ENCODE results near the gene P2RY12.
A peak's percentile ranks its signal among the peaks of the same experiment; 100 is the strongest.

P2RY12 gene

DNA sequence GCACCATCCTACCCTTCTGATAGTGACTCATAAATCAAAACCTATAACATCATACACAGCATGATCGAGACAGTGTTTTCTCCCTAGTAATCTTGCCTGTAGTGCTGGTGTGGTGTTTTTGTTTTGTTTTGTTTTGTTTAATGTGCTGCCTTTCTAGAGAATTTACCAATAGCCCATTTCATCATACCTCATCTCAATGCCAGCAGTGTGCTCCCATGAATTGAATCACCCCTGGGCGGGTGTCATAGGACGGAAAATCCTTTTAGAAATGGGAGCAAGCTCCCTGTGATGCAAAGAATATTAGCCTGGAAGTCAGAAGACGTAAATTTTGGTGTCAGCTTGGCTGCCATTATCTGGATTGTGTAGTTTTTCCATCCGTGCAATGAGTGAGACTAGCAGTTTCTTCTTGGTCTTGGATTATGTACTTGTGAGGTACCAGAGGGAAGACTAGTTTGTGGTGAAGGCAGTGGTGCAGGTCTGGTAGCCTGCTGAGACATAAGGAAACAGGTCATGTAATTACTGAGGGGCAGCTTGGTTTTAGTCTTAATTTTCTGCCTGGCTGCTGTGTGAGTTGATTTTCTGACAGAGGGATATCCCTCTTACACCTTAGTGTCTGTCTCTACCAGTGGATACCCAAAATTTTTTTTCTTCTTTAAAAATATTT is 46.4 kb upstream of the P2RY12 start:
- Histone ChIP-seq H3K4me1 (ENCODE audit: insufficient read depth, low read length, poor library complexity, severe bottlenecking) (peaks cover 20% of the 10 kb centered on the region), H3K36me3 (ENCODE audit: insufficient read depth, low read length) (peaks cover 52% of the 10 kb centered on the region; the same call in 1 of the 2 replicates), H3K4me2 (ENCODE audit: low read depth, low read length, poor library complexity, severe bottlenecking) (no peak overlapping the region), H3K9me2 (replicated peaks; ENCODE audit: low read depth, low read length) (no peaks in the 10 kb centered on the region), H3K27me3 (ENCODE audit: insufficient read depth, low read length, poor library complexity, severe bottlenecking) (no peaks in the 10 kb centered on the region), H3K4me3 (ENCODE audit: low read length, poor library complexity, severe bottlenecking) (no peak overlapping the region), H3K9ac (ENCODE audit: low read depth, low read length, poor library complexity, severe bottlenecking) (no peak overlapping the region), H3K79me2 (ENCODE audit: insufficient read depth, low read length) (no peaks in the 10 kb centered on the region), H3F3A (ENCODE audit: low read depth) (no peaks in the 10 kb centered on the region), H2AFZ (ENCODE audit: low read length) (no peak overlapping the region), H4K20me1 (ENCODE audit: insufficient read depth, low read length, poor library complexity, severe bottlenecking) (no peaks in the 10 kb centered on the region), H3K9me3 (ENCODE audit: insufficient read depth, low read depth, low read length) (no peaks in the 10 kb centered on the region)
- TF ChIP-seq, protein P1, sequence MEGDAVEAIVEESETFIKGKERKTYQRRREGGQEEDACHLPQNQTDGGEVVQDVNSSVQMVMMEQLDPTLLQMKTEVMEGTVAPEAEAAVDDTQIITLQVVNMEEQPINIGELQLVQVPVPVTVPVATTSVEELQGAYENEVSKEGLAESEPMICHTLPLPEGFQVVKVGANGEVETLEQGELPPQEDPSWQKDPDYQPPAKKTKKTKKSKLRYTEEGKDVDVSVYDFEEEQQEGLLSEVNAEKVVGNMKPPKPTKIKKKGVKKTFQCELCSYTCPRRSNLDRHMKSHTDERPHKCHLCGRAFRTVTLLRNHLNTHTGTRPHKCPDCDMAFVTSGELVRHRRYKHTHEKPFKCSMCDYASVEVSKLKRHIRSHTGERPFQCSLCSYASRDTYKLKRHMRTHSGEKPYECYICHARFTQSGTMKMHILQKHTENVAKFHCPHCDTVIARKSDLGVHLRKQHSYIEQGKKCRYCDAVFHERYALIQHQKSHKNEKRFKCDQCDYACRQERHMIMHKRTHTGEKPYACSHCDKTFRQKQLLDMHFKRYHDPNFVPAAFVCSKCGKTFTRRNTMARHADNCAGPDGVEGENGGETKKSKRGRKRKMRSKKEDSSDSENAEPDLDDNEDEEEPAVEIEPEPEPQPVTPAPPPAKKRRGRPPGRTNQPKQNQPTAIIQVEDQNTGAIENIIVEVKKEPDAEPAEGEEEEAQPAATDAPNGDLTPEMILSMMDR (conservative IDR thresholded peaks at IDR 0.05; ENCODE audit: low read length) = no peak

DNA sequence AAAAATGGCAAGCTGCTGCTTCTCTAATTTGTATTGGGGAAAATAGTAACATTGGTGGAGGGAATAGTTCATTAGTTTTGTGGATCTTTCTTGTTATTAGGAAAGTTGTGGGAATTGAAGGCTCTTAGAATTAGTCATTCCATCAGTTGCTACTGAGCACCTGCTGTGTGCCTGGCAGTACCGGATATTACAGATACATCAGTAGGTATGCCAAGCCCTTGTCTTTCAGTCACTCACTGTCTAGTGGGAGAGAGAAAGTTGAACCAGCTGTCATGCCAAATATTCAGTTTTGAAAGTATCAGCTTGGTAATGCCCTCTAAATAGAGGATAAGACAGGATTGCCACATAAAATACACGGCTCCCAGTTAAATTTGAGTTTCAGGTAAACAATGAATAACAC is 43.8 kb upstream of the P2RY12 start:
- H2AFZ ChIP-seq (ENCODE audit: low read length) = no peak overlapping the region
- H3K4me3 ChIP-seq (ENCODE audit: low read length, poor library complexity, severe bottlenecking) = no peak overlapping the region
- peaks cover 27% of the 10 kb centered on the region for H3K4me1 ChIP-seq (ENCODE audit: insufficient read depth, low read length, poor library complexity, severe bottlenecking)
- no peaks in the 10 kb centered on the region for H3K27me3 ChIP-seq (ENCODE audit: insufficient read depth, low read length, poor library complexity, severe bottlenecking)
- peaks cover 51% of the 10 kb centered on the region; the same call in 1 of the 2 replicates for H3K36me3 ChIP-seq (ENCODE audit: insufficient read depth, low read length)
- H3K4me2 ChIP-seq (ENCODE audit: low read depth, low read length, poor library complexity, severe bottlenecking) = no peak overlapping the region
- H3K9me3 ChIP-seq (ENCODE audit: insufficient read depth, low read depth, low read length) = no peaks in the 10 kb centered on the region
- no peaks in the 10 kb centered on the region for H3F3A ChIP-seq (ENCODE audit: low read depth)
- H3K9ac ChIP-seq (ENCODE audit: low read depth, low read length, poor library complexity, severe bottlenecking) = no peak overlapping the region
- H3K9me2 ChIP-seq (replicated peaks; ENCODE audit: low read depth, low read length) = no peaks in the 10 kb centered on the region
- H3K79me2 ChIP-seq (ENCODE audit: insufficient read depth, low read length) = no peaks in the 10 kb centered on the region
- no peaks in the 10 kb centered on the region for H4K20me1 ChIP-seq (ENCODE audit: insufficient read depth, low read length, poor library complexity, severe bottlenecking)
- no peak for TF ChIP-seq EZH2phosphoT487 (IDR thresholded peaks at IDR 0.05; ENCODE audit: borderline replicate concordance)
- TF ChIP-seq, protein P1 (conservative IDR thresholded peaks at IDR 0.05; ENCODE audit: low read length) = no peak

DNA sequence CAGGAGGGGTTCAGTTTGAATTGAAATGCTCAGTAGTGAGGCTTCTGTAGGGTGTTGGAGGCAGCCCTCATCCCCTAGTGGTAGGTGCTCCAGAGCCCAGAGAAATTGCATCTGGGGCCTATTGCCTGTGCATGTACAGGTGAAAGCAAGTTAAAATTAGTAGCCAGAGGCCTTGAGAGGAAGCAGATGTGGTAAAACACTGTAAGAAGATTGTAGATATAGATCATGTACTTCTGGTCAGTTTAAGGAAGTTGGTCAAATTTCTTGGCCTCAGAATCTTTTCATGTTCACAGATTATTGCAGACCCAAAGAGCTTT is 41.7 kb upstream of the P2RY12 start:
- Histone ChIP-seq H3K9me2 (replicated peaks; ENCODE audit: low read depth, low read length) (no peaks in the 10 kb centered on the region), H3K9ac (ENCODE audit: low read depth, low read length, poor library complexity, severe bottlenecking) (no peak overlapping the region), H3K79me2 (ENCODE audit: insufficient read depth, low read length) (no peaks in the 10 kb centered on the region), H2AFZ (ENCODE audit: low read length) (no peak overlapping the region), H4K20me1 (ENCODE audit: insufficient read depth, low read length, poor library complexity, severe bottlenecking) (no peaks in the 10 kb centered on the region), H3K4me2 (ENCODE audit: low read depth, low read length, poor library complexity, severe bottlenecking) (no peak overlapping the region), H3K4me1 (ENCODE audit: insufficient read depth, low read length, poor library complexity, severe bottlenecking) (peaks cover 24% of the 10 kb centered on the region), H3K36me3 (ENCODE audit: insufficient read depth, low read length) (peaks cover 36% of the 10 kb centered on the region; the same call in 1 of the 2 replicates), H3K9me3 (ENCODE audit: insufficient read depth, low read depth, low read length) (no peaks in the 10 kb centered on the region), H3K27me3 (ENCODE audit: insufficient read depth, low read length, poor library complexity, severe bottlenecking) (no peaks in the 10 kb centered on the region), H3K4me3 (ENCODE audit: low read length, poor library complexity, severe bottlenecking) (no peak overlapping the region), H3F3A (ENCODE audit: low read depth) (no peaks in the 10 kb centered on the region)
- no peak for TF ChIP-seq EZH2phosphoT487 (IDR thresholded peaks at IDR 0.05; ENCODE audit: borderline replicate concordance)
- TF ChIP-seq, protein P1 (conservative IDR thresholded peaks at IDR 0.05; ENCODE audit: low read length) = peak; percentile 62
